Measurements from ENCODE around the gene ARHGEF28.
A peak's percentile ranks its signal among the peaks of the same experiment; 100 is the strongest.

Gene ARHGEF28

GRCh38 chr5:73648515-73648914, 22.5 kb downstream of the ARHGEF28 start:
- TF ChIP-seq CTCF (IDR thresholded peaks at IDR 0.05; ENCODE audit: control extremely low read depth, extremely low read depth, low read depth, missing control alignments): no peak
- ChIA-PET POLR2A (no interaction called here), CTCF (no interaction called here)
- DNase-seq (ENCODE audit: extremely low spot score): no peak

GRCh38 chr5:73649926-73650325, 23.9 kb downstream of the ARHGEF28 start:
- DNase-seq (ENCODE audit: extremely low spot score): no peak
- CTCF ChIA-PET: interaction anchor here (1.2 to 3.0 kb wide), 5 partner anchors 7 to 19 kb away, joined by 3 to 16 read pairs (median 6); no protein-coding TSS in a partner anchor
- POLR2A ChIA-PET: no interaction called here
- TF ChIP-seq CTCF (IDR thresholded peaks at IDR 0.05; ENCODE audit: control extremely low read depth, extremely low read depth, low read depth, missing control alignments): no peak

- no peak for DNase-seq (ENCODE audit: extremely low spot score)
- TF ChIP-seq CTCF (IDR thresholded peaks at IDR 0.05; ENCODE audit: control extremely low read depth, extremely low read depth, low read depth, missing control alignments): no peak
- ChIA-PET CTCF (interaction anchor here (1.6 to 3.3 kb wide), 2 partner anchors 11 to 141 kb away, joined by 5 to 18 read pairs; no protein-coding TSS in a partner anchor), POLR2A (no interaction called here)
These were observed 26.4 kb downstream of the ARHGEF28 start for GRCh38 chr5:73652391-73652790.

- no peak for TF ChIP-seq CTCF (IDR thresholded peaks at IDR 0.05; ENCODE audit: control extremely low read depth, extremely low read depth, low read depth, missing control alignments)
- CTCF ChIA-PET: interaction anchor here (1.5 to 3.3 kb wide), 3 partner anchors 9 to 39 kb away, joined by 3 to 18 read pairs (median 14); no protein-coding TSS in a partner anchor
- POLR2A ChIA-PET: no interaction called here
- peak; percentile 34 for DNase-seq (ENCODE audit: extremely low spot score)
These were observed 28.3 kb downstream of the ARHGEF28 start for GRCh38 chr5:73654171-73654811.

- DNase-seq (ENCODE audit: extremely low spot score): no peak
- no peak for TF ChIP-seq CTCF (IDR thresholded peaks at IDR 0.05; ENCODE audit: control extremely low read depth, extremely low read depth, low read depth, missing control alignments)
- ChIA-PET CTCF (interaction anchor here (0.8 to 3.3 kb wide), 4 partner anchors 9 to 38 kb away, joined by 3 to 18 read pairs (median 8); no protein-coding TSS in a partner anchor), POLR2A (no interaction called here)
These were observed 28.9 kb downstream of the ARHGEF28 start for GRCh38 chr5:73654819-73655318.

- ChIA-PET POLR2A (no interaction called here), CTCF (interaction anchor here (0.8 to 3.3 kb wide), 4 partner anchors 8 to 37 kb away, joined by 3 to 18 read pairs (median 8); no protein-coding TSS in a partner anchor)
- no peak for DNase-seq (ENCODE audit: extremely low spot score)
- TF ChIP-seq CTCF (IDR thresholded peaks at IDR 0.05; ENCODE audit: control extremely low read depth, extremely low read depth, low read depth, missing control alignments): no peak
These were observed 29.6 kb downstream of the ARHGEF28 start for GRCh38 chr5:73655521-73656160.
